ENCODE data around the gene PTPRG.

DNA sequence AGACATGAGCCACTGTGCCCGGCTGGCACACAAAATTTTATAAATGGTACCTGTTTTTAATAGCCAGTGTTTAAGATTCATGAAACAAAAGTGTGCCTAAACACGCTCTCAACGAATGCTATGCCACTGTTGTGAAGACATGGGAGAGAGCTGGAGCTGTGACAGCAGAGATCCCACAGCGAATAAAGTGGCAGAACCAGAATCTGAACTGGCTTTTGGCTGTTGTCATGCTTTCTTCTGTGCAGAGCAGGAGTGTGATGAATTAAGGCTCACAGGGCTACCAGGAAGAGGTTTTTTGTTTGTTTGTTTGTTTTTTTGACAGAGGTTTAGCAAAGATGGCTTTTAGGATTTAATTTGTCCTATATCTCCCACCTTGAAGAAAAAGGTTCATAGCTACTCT is 14.5 kb downstream of the PTPRG start:
- no peak for TF ChIP-seq CTCF (IDR thresholded peaks at IDR 0.05)
- TF ChIP-seq POLR2A (IDR thresholded peaks at IDR 0.05) = no peak
